CD4-positive, CD25-positive, alpha-beta regulatory T cell (primary cell): ENCODE results near the gene PDK4. TPM values are rescaled to one million over a fixed set of nuclear protein-coding genes. Genes with fewer than 3 reads are reported as not detected.

Source experiments
- ATAC-seq, 2 donors: fragments of 150-1000 bp; cut with Tn5 transposase; one replicate each; pipeline ENCODE4 v1.10.0; 2021; ENCODE audit warnings: low read depth in 2 of 2, moderate number of reproducible peaks in 2 of 2, moderate library complexity in 1 of 2
- DNase-seq, 3 donors: peaks; one replicate each; pipeline versions ENCODE4 v3.0.0 to v3.0.0-alpha.2; 2012 to 2022; ENCODE audit warnings: mixed read lengths in 1 of 3
- H3K27ac ChIP-seq: one replicate; pipeline ENCODE4 v1.7.0; 2013; ENCODE audit warnings: mild to moderate bottlenecking, low read length; ENCODE audit not compliant: insufficient read depth, poor library complexity, severe bottlenecking
- H3K27me3 ChIP-seq: one replicate; pipeline ENCODE4 v1.7.0; 2013; ENCODE audit warnings: low read length; ENCODE audit not compliant: control insufficient read depth, insufficient read depth
- H3K36me3 ChIP-seq: one replicate; pipeline ENCODE4 v1.7.0; 2013; ENCODE audit warnings: mild to moderate bottlenecking, low read length, moderate library complexity; ENCODE audit not compliant: control insufficient read depth, insufficient read depth
- H3K4me1 ChIP-seq: 2 replicates; pipeline ENCODE4 v1.7.0; 2013; ENCODE audit warnings: mild to moderate bottlenecking, low read length; ENCODE audit not compliant: insufficient read depth, control insufficient read depth, poor library complexity, severe bottlenecking
- H3K4me3 ChIP-seq: one replicate; pipeline ENCODE4 v1.7.0; 2013; ENCODE audit warnings: low read depth, mild to moderate bottlenecking, low read length, moderate library complexity
- H3K9me3 ChIP-seq, 2 experiments: 1 replicate in 1 of 2; 2 replicates in 1 of 2; pipeline ENCODE4 v1.7.0; 2013; ENCODE audit warnings: low read length in 2 of 2, mild to moderate bottlenecking in 1 of 2, moderate library complexity in 1 of 2; ENCODE audit not compliant: control insufficient read depth in 2 of 2
- H3K27ac Mint-ChIP-seq, 3 donors: one replicate each; pipeline ENCODE4 v1.8.0; 2020 to 2022; ENCODE audit warnings: mild to moderate bottlenecking in 3 of 3, mixed read lengths in 3 of 3, moderate library complexity in 2 of 3
- H3K27me3 Mint-ChIP-seq: one replicate; pipeline ENCODE4 v1.8.0; 2022; ENCODE audit warnings: mild to moderate bottlenecking, mixed read lengths
- H3K36me3 Mint-ChIP-seq: one replicate; pipeline ENCODE4 v1.8.0; 2020; ENCODE audit warnings: mixed read lengths
- H3K4me1 Mint-ChIP-seq, 4 donors: one replicate each; pipeline ENCODE4 v1.8.0; 2020 to 2022; ENCODE audit warnings: mixed read lengths in 4 of 4, mild to moderate bottlenecking in 1 of 4
- H3K4me3 Mint-ChIP-seq, 4 donors: one replicate each; pipeline ENCODE4 v1.8.0; 2020 to 2022; ENCODE audit warnings: mild to moderate bottlenecking in 4 of 4, mixed read lengths in 4 of 4, moderate library complexity in 3 of 4
- H3K9me3 Mint-ChIP-seq, 7 donors: one replicate each; pipeline ENCODE4 v1.8.0; 2020 to 2022; ENCODE audit warnings: mixed read lengths in 7 of 7, mild to moderate bottlenecking in 3 of 7, moderate library complexity in 2 of 7
- polyA plus RNA-seq, 4 donors: library from polyadenylated mRNA; unstranded; fragments of 300-500 nt; fragmentation: Illumina TruSeq; gene quantifications; one replicate each; pipeline ENCODE4 v1.2.3, GENCODE V29; 2021
- total RNA-seq: library from RNA; stranded (reverse); gene quantifications from one replicate; pipeline ENCODE4 v1.2.3, GENCODE V29; 2022

The PDK4 gene
- total and polyA plus RNA-seq, 5 donors from 2014 or later, result not detected

- Histone ChIP-seq H3K4me1 (no peaks in the 10 kb centered on the region), H3K9me3 (no peaks in the 10 kb centered on the region), H3K36me3 (no peaks in the 10 kb centered on the region), H3K27ac (no peak overlapping the region), H3K27me3 (no peaks in the 10 kb centered on the region), H3K4me3 (no peak overlapping the region)
- Mint-ChIP-seq H3K4me1 (peaks cover 0 to 4% (median 0%) of the 10 kb centered on the region in 4 donors), H3K27ac (no peak overlapping the region), H3K9me3 (peaks cover 0 to 1% (median 0%) of the 10 kb centered on the region in 7 donors), H3K27me3 (peaks cover 5% of the 10 kb centered on the region), H3K36me3 (no peaks in the 10 kb centered on the region), H3K4me3 (no peak overlapping the region)
- DNase-seq (no peak), ATAC-seq (no peak)
Observed at GRCh38 chr7:95590387-95591248, 5.7 kb downstream of the PDK4 start.

- H3K4me3 ChIP-seq, result no peak overlapping the region
- DNase-seq (no peak), ATAC-seq (no peak)
- H3K36me3 Mint-ChIP-seq, result no peaks in the 10 kb centered on the region
- H3K4me1 ChIP-seq, result no peaks in the 10 kb centered on the region
- no peaks in the 10 kb centered on the region for H3K9me3 Mint-ChIP-seq
- H3K9me3 ChIP-seq, result no peaks in the 10 kb centered on the region
- H3K27ac Mint-ChIP-seq, result no peak overlapping the region
- no peaks in the 10 kb centered on the region for H3K4me1 Mint-ChIP-seq
- no peaks in the 10 kb centered on the region for H3K27me3 ChIP-seq
- no peaks in the 10 kb centered on the region for H3K36me3 ChIP-seq
- no peaks in the 10 kb centered on the region for H3K27me3 Mint-ChIP-seq
- no peak overlapping the region for H3K4me3 Mint-ChIP-seq
- no peak overlapping the region for H3K27ac ChIP-seq
Observed at GRCh38 chr7:95589766-95590165, 6.5 kb downstream of the PDK4 start.

DNA sequence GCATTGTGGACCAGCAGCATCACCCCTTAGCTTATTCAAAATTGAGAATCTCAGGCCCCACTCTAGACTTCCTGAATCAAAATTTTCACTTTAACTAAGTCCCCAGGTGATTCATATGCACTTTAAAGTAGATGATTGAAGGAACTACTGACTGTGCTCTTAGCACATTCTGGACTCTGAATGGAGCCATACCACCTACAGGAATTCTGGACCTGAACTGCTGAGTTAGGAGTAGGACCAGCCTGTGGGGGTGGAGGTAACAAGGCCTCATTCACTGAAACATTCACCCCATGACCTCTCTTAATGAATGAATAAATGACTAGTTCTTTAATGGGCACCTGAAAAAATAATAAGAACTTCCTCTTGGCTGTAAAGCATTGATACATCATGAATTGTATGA lies 7.3 kb downstream of the PDK4 start:
- Mint-ChIP-seq H3K4me1 (no peaks in the 10 kb centered on the region), H3K27me3 (no peaks in the 10 kb centered on the region), H3K27ac (peak overlapping the region in 1 of 3 donors; percentile 28), H3K36me3 (no peaks in the 10 kb centered on the region), H3K9me3 (no peaks in the 10 kb centered on the region), H3K4me3 (no peak overlapping the region)
- no peaks in the 10 kb centered on the region for H3K9me3 ChIP-seq
- H3K27ac ChIP-seq, result no peak overlapping the region
- H3K4me1 ChIP-seq, result no peaks in the 10 kb centered on the region
- H3K4me3 ChIP-seq, result no peak overlapping the region
- DNase-seq (no peak), ATAC-seq (no peak)
- no peaks in the 10 kb centered on the region for H3K36me3 ChIP-seq
- no peaks in the 10 kb centered on the region for H3K27me3 ChIP-seq

DNA sequence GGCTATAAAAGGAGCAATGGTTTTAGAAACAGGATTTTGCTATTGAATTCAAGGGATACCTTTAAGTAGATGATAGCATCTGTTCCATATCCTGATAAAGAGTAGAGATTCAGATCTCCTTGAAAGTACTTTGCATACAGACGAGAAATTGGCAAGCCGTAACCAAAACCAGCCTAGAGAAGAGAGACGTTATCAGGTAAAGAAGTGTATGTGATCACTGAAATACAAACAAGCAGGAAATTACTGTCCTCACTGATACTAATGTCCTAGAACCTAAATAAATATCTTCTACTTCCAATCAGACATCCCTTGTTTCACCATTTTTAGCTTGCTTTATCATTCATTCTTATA lies 9.4 kb downstream of the PDK4 start:
- no peak overlapping the region for H3K27ac Mint-ChIP-seq
- H3K9me3 Mint-ChIP-seq, result peaks cover 0 to 3% (median 0%) of the 10 kb centered on the region in 7 donors
- no peaks in the 10 kb centered on the region for H3K27me3 Mint-ChIP-seq
- Histone ChIP-seq H3K4me1 (no peaks in the 10 kb centered on the region), H3K27me3 (no peaks in the 10 kb centered on the region), H3K27ac (no peak overlapping the region), H3K9me3 (no peaks in the 10 kb centered on the region), H3K36me3 (no peaks in the 10 kb centered on the region), H3K4me3 (no peak overlapping the region)
- DNase-seq (no peak), ATAC-seq (no peak)
- no peaks in the 10 kb centered on the region for H3K4me1 Mint-ChIP-seq
- no peak overlapping the region for H3K4me3 Mint-ChIP-seq
- H3K36me3 Mint-ChIP-seq, result no peaks in the 10 kb centered on the region

DNA sequence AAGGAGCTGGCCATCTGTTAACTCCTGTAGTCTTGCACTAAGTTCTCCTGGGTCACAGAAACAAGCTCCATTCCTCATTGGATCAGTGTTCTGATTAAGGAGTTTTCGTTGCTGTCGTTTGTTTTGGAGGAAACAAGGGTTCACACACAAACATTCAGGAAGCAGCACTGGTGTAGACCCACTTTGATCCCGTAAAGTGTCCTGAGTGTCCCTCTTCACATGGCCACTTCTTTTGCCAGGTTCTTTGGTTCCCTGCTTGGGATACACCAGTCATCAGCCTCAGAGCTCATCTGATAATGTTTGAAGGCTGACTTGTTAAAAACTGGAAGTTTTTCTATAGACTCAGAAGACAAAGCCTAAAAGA lies 10.9 kb downstream of the PDK4 start:
- H3K27ac ChIP-seq, result no peak overlapping the region
- ATAC-seq, result no peak
- no peaks in the 10 kb centered on the region for H3K9me3 ChIP-seq
- no peak overlapping the region for H3K4me3 ChIP-seq
- H3K36me3 ChIP-seq, result no peaks in the 10 kb centered on the region
- no peaks in the 10 kb centered on the region for H3K27me3 ChIP-seq
- Mint-ChIP-seq H3K27ac (no peak overlapping the region), H3K36me3 (no peaks in the 10 kb centered on the region), H3K4me3 (no peak overlapping the region), H3K4me1 (no peaks in the 10 kb centered on the region), H3K27me3 (no peaks in the 10 kb centered on the region), H3K9me3 (peaks cover 0 to 4% (median 0%) of the 10 kb centered on the region in 7 donors)
- no peak for DNase-seq
- no peaks in the 10 kb centered on the region for H3K4me1 ChIP-seq

GRCh38 chr7:95584769-95585425 lies 11.4 kb downstream of the PDK4 start:
- H3K27me3 Mint-ChIP-seq, result no peaks in the 10 kb centered on the region
- Histone ChIP-seq H3K27ac (no peak overlapping the region), H3K27me3 (no peaks in the 10 kb centered on the region), H3K4me3 (no peak overlapping the region), H3K9me3 (no peaks in the 10 kb centered on the region), H3K4me1 (no peaks in the 10 kb centered on the region), H3K36me3 (no peaks in the 10 kb centered on the region)
- no peaks in the 10 kb centered on the region for H3K36me3 Mint-ChIP-seq
- no peaks in the 10 kb centered on the region for H3K4me1 Mint-ChIP-seq
- H3K4me3 Mint-ChIP-seq, result no peak overlapping the region
- ATAC-seq (no peak), DNase-seq (no peak)
- H3K27ac Mint-ChIP-seq, result no peak overlapping the region
- peaks cover 0 to 4% (median 0%) of the 10 kb centered on the region in 7 donors for H3K9me3 Mint-ChIP-seq

DNA sequence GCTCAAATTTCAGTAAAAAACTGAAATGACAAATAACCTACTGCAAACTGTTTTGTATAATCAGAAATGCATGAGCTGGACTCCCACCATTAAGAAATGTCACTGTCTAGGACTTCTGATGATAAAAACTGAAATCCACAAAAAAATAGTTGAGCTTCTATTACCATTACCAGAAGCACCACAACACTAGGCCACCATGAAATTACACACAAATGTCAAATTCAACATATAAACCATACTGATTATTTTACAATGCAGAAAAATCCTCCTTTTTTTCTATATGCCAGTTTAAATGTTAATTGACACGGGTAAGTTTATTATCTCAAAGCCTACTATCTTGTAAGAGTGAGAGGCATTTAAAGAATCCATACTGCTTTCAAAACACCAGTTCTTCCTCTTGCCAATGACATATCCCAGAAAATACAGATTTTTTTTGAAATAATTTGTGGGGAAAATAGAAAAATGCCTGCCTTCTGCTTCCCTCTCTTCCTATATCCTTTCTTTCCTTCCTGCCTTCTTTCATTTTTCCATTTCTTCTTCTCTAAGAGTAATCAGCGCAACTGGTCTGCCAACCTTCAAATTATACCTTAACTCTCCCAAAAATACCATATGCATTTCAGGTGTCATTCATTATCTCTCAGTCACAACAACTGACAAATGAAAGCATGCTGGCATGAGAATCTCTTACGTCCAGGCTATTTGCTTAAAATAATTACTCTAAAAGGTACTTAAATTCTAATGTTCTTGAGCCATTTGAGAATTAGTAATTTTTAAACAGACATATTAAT lies 12.3 kb downstream of the PDK4 start:
- H3K27ac ChIP-seq, result no peak overlapping the region
- no peak overlapping the region for H3K4me3 Mint-ChIP-seq
- no peaks in the 10 kb centered on the region for H3K4me1 Mint-ChIP-seq
- H3K9me3 ChIP-seq, result no peaks in the 10 kb centered on the region
- peaks cover 0 to 4% (median 0%) of the 10 kb centered on the region in 7 donors for H3K9me3 Mint-ChIP-seq
- ATAC-seq (no peak), DNase-seq (no peak)
- H3K27me3 ChIP-seq, result no peaks in the 10 kb centered on the region
- no peaks in the 10 kb centered on the region for H3K27me3 Mint-ChIP-seq
- no peaks in the 10 kb centered on the region for H3K4me1 ChIP-seq
- no peak overlapping the region for H3K4me3 ChIP-seq
- no peaks in the 10 kb centered on the region for H3K36me3 Mint-ChIP-seq
- H3K36me3 ChIP-seq, result no peaks in the 10 kb centered on the region
- no peak overlapping the region for H3K27ac Mint-ChIP-seq
